Measurements from ENCODE around the gene NPAS2. TPM values are rescaled to one million over a fixed set of nuclear protein-coding genes. Genes with fewer than 3 reads are reported as not detected.

Gene NPAS2
- total RNA-seq, 1 donor from 2014 or later, result 39.4 TPM

- Histone ChIP-seq H3K9me3 (ENCODE audit: low read depth) (no peaks in the 10 kb centered on the region), H3K4me3 (no peak overlapping the region), H3K9ac (no peak overlapping the region), H3K27me3 (no peaks in the 10 kb centered on the region), H3K79me2 (ENCODE audit: low read depth) (no peaks in the 10 kb centered on the region), H3K27ac (no peak overlapping the region), H4K20me1 (ENCODE audit: low read depth) (no peaks in the 10 kb centered on the region), H3K4me1 (peaks cover 7% of the 10 kb centered on the region), H3K4me2 (no peak overlapping the region), H2AFZ (replicated peaks) (no peak overlapping the region), H3K36me3 (no peaks in the 10 kb centered on the region), H3F3A (ENCODE audit: low read depth) (no peaks in the 10 kb centered on the region)
- no peak for TF ChIP-seq EZH2 (IDR thresholded peaks at IDR 0.05)
- no peak for TF ChIP-seq EZH2phosphoT487 (IDR thresholded peaks at IDR 0.05)
- no peak for TF ChIP-seq CTCF (IDR thresholded peaks at IDR 0.05)
- no peaks in the 10 kb centered on the region for H3K9me3 Mint-ChIP-seq
- no peaks in the 10 kb centered on the region for H3K36me3 Mint-ChIP-seq
- DNase-seq (ENCODE audit: low spot score), result no peak
- no peak overlapping the region for H3K4me3 Mint-ChIP-seq
- H3K27me3 Mint-ChIP-seq (ENCODE audit: insufficient read depth, low read depth), result no peaks in the 10 kb centered on the region
- no peaks in the 10 kb centered on the region for H3K4me1 Mint-ChIP-seq
- no peak overlapping the region for H3K27ac Mint-ChIP-seq
These were observed 168.9 kb downstream of the NPAS2 start for GRCh38 chr2:100988630-100989417.

- no peaks in the 10 kb centered on the region for H3K9me3 ChIP-seq (ENCODE audit: low read depth)
- no peak overlapping the region for H2AFZ ChIP-seq (replicated peaks)
- H3K36me3 Mint-ChIP-seq, result no peaks in the 10 kb centered on the region
- TF ChIP-seq EZH2 (IDR thresholded peaks at IDR 0.05) (no peak), EZH2phosphoT487 (IDR thresholded peaks at IDR 0.05) (no peak), CTCF (IDR thresholded peaks at IDR 0.05) (no peak)
- H3K27ac ChIP-seq, result no peak overlapping the region
- no peak for DNase-seq (ENCODE audit: low spot score)
- H3K4me3 Mint-ChIP-seq, result no peak overlapping the region
- peaks cover 7% of the 10 kb centered on the region for H3K4me1 ChIP-seq
- H3F3A ChIP-seq (ENCODE audit: low read depth), result no peaks in the 10 kb centered on the region
- no peaks in the 10 kb centered on the region for H4K20me1 ChIP-seq (ENCODE audit: low read depth)
- no peak overlapping the region for H3K4me3 ChIP-seq
- H3K9ac ChIP-seq, result no peak overlapping the region
- no peaks in the 10 kb centered on the region for H3K79me2 ChIP-seq (ENCODE audit: low read depth)
- H3K27me3 Mint-ChIP-seq (ENCODE audit: insufficient read depth, low read depth), result no peaks in the 10 kb centered on the region
- no peaks in the 10 kb centered on the region for H3K4me1 Mint-ChIP-seq
- H3K4me2 ChIP-seq, result no peak overlapping the region
- no peaks in the 10 kb centered on the region for H3K9me3 Mint-ChIP-seq
- no peaks in the 10 kb centered on the region for H3K27me3 ChIP-seq
- no peaks in the 10 kb centered on the region for H3K36me3 ChIP-seq
- no peak overlapping the region for H3K27ac Mint-ChIP-seq
These were observed 169.7 kb downstream of the NPAS2 start for GRCh38 chr2:100989666-100990065.

DNA sequence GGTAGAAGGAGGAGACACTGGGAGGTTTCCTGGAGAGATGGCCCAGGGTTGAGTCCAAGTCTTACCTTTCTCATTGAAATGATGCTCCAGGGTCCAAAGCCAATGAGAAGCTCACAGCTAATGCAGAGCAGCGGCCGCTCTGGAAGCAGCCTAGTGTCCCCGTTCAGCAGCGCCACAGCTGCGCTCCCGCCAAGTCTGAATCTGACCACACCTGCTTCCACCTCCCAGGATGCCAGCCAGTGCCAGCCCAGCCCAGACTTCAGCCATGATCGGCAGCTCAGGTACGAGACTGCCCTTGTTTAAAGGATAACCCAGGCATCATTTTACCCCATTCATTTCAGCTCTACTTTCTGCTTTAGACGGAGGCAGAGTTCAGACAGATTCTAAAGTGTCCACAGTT, 170.2 kb downstream of the NPAS2 start:
- H4K20me1 ChIP-seq (ENCODE audit: low read depth), result no peaks in the 10 kb centered on the region
- Mint-ChIP-seq H3K4me3 (no peak overlapping the region), H3K27ac (no peak overlapping the region), H3K36me3 (no peaks in the 10 kb centered on the region), H3K4me1 (no peaks in the 10 kb centered on the region), H3K9me3 (no peaks in the 10 kb centered on the region), H3K27me3 (ENCODE audit: insufficient read depth, low read depth) (no peaks in the 10 kb centered on the region)
- H3K4me1 ChIP-seq, result peaks cover 7% of the 10 kb centered on the region
- H3K36me3 ChIP-seq, result no peaks in the 10 kb centered on the region
- DNase-seq (ENCODE audit: low spot score), result no peak
- H3K4me2 ChIP-seq, result no peak overlapping the region
- TF ChIP-seq EZH2 (IDR thresholded peaks at IDR 0.05) (no peak), EZH2phosphoT487 (IDR thresholded peaks at IDR 0.05) (no peak), CTCF (IDR thresholded peaks at IDR 0.05) (no peak)
- H3K9me3 ChIP-seq (ENCODE audit: low read depth), result no peaks in the 10 kb centered on the region
- no peaks in the 10 kb centered on the region for H3K79me2 ChIP-seq (ENCODE audit: low read depth)
- H3K4me3 ChIP-seq, result no peak overlapping the region
- H3F3A ChIP-seq (ENCODE audit: low read depth), result no peaks in the 10 kb centered on the region
- H2AFZ ChIP-seq (replicated peaks), result no peak overlapping the region
- no peak overlapping the region for H3K9ac ChIP-seq
- no peaks in the 10 kb centered on the region for H3K27me3 ChIP-seq
- no peak overlapping the region for H3K27ac ChIP-seq
